SK-N-MC (cell line): ENCODE measurements around the gene CDAN1.
"Not testable (repeated sequence)": the region's sequence is repeated elsewhere in the genome, so short reads cannot be mapped to it uniquely, and the experiment has no call there.

ENCODE experiments used
- DNase-seq: peaks from one replicate; pipeline ENCODE4 v3.0.0-alpha.2; 2011; ENCODE audit warnings: low read depth, low spot score
- H3K27ac ChIP-seq: fragments of 200-600 bp; sonication (generic); 2 replicates; pipeline ENCODE4 v1.5.1; 2016; ENCODE audit warnings: mixed run types
- H3K36me3 ChIP-seq: fragments of 200-600 bp; sonication (generic); 2 replicates; pipeline ENCODE4 v1.6.1; 2017; ENCODE audit warnings: antibody characterized with exemption, low read length, mixed read lengths; ENCODE audit not compliant: insufficient read depth
- H3K4me3 ChIP-seq: fragments of 200-600 bp; sonication (generic); 2 replicates; pipeline ENCODE4 v1.5.1; 2016
- H3K9ac ChIP-seq: fragments of 200-600 bp; sonication (generic); 2 replicates; pipeline ENCODE4 v1.8.0; 2017; ENCODE audit warnings: mixed run types, mixed read lengths; ENCODE audit not compliant: insufficient read length
- H3K9me3 ChIP-seq: fragments of 200-600 bp; sonication (generic); 2 replicates; pipeline ENCODE4 v1.6.1; 2017; ENCODE audit warnings: low read depth, mild to moderate bottlenecking, antibody characterized with exemption, low read length, moderate library complexity, mixed read lengths
- EZH2 ChIP-seq: fragments of 200-600 bp; sonication (generic); IDR thresholded peaks from one replicate; pipeline ENCODE4 v1.6.1; 2017; ENCODE audit warnings: antibody characterized with exemption
- FOXP2 ChIP-seq: optimal IDR thresholded peaks from 2 replicates; pipeline ENCODE3; 2011; ENCODE audit warnings: mild to moderate bottlenecking, moderate library complexity; ENCODE audit not compliant: insufficient read depth; ENCODE audit errors: extremely low read length, control extremely low read depth
- POLR2AphosphoS5 ChIP-seq: IDR thresholded peaks from 2 replicates; pipeline ENCODE4 v1.6.1; 2012; ENCODE audit warnings: mild to moderate bottlenecking, low read depth, low read length, borderline replicate concordance

The CDAN1 gene

GRCh38 chr15:42691770-42692169 is 45.2 kb downstream of the CDAN1 start:
- no peak overlapping the region for H3K4me3 ChIP-seq
- no peak overlapping the region for H3K27ac ChIP-seq
- TF ChIP-seq EZH2, result no peak
- no peak for TF ChIP-seq FOXP2
- TF ChIP-seq POLR2AphosphoS5, result no peak
- H3K36me3 ChIP-seq, result peaks cover 5% of the 10 kb centered on the region; the same call in 1 of the 2 replicates
- DNase-seq, result no peak
- H3K9ac ChIP-seq, result no peak overlapping the region
- no peaks in the 10 kb centered on the region for H3K9me3 ChIP-seq

DNA sequence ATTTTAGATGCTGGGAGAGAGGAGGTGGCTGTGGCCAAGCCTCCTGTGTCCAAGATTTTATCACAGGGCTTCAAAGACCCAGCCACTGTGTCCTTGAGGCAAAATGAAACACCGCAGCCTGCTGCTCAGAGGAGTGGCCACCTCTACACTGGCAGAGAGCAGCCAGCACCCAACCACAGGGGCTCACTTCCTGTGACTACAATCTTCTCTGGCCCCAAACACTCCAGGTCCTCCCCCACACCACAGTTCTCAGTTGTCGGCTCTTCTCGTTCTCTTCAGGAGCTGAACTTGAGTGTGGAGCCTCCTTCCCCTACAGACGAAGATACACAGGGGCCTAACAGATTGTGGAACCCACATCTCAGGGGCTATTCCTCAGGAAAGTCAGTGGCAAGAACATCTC is 45.6 kb downstream of the CDAN1 start:
- H3K27ac ChIP-seq, result no peak overlapping the region
- no peak overlapping the region for H3K9ac ChIP-seq
- no peak for DNase-seq
- H3K36me3 ChIP-seq, result peaks cover 7% of the 10 kb centered on the region; the same call in 1 of the 2 replicates
- no peak overlapping the region for H3K4me3 ChIP-seq
- H3K9me3 ChIP-seq, result no peaks in the 10 kb centered on the region
- TF ChIP-seq FOXP2 (no peak), POLR2AphosphoS5 (no peak), EZH2 (no peak)

DNA sequence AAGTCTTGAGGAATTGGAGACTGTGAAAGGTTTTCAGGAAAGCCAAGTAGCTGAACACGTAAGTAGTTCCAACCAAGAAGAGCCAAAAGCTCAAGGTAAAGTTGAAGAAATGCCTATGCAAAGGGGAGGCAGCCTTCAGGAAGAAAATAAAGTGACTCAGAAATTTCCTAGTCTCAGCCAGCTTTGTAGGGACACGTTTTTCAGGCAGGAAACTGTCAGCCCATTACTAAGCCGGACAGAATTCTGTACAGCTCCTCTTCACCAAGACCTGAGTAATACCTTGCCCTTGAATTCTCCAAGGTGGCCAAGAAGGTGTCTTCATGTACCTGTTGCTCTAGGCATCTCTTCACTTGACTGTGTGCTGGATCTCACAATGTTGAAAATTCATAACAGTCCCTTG is 48.6 kb downstream of the CDAN1 start:
- TF ChIP-seq EZH2 (no peak), FOXP2 (no peak), POLR2AphosphoS5 (no peak)
- H3K36me3 ChIP-seq, result peaks cover 25% of the 10 kb centered on the region; the same call in 1 of the 2 replicates
- no peak for DNase-seq
- no peak overlapping the region for H3K4me3 ChIP-seq
- no peak overlapping the region for H3K9ac ChIP-seq
- H3K27ac ChIP-seq, result no peak overlapping the region
- H3K9me3 ChIP-seq, result no peaks in the 10 kb centered on the region

- Histone ChIP-seq H3K27ac (no peak overlapping the region), H3K9me3 (no peaks in the 10 kb centered on the region), H3K36me3 (peaks cover 29% of the 10 kb centered on the region; the same call in 1 of the 2 replicates), H3K4me3 (no peak overlapping the region), H3K9ac (no peak overlapping the region)
- TF ChIP-seq FOXP2 (no peak), EZH2 (no peak), POLR2AphosphoS5 (no peak)
- no peak for DNase-seq
Observed at GRCh38 chr15:42687740-42688139, 49.2 kb downstream of the CDAN1 start.

DNA sequence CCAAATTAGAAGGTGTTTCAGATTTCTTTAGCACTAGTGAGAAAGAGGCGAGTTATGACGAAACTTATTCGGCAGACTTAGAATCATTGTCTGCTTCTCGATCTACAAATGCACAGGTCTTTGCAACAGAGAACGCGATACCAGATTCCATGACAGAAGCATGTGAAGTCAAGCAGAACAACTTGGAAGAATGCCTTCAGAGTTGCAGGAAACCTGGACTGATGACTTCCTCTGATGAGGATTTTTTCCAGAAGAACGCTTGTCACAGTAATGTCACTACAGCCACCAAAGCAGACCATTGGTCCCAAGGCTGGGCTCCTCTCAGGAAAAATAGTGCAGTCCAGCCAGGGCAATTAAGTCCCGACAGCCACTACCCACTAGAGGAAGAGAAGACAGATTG is 50.6 kb downstream of the CDAN1 start:
- no peak overlapping the region for H3K27ac ChIP-seq
- no peak for DNase-seq
- TF ChIP-seq FOXP2, result no peak
- TF ChIP-seq POLR2AphosphoS5, result no peak
- H3K9ac ChIP-seq, result no peak overlapping the region
- H3K4me3 ChIP-seq, result no peak overlapping the region
- no peaks in the 10 kb centered on the region for H3K9me3 ChIP-seq
- H3K36me3 ChIP-seq, result peaks cover 37% of the 10 kb centered on the region; the same call in 1 of the 2 replicates

DNA sequence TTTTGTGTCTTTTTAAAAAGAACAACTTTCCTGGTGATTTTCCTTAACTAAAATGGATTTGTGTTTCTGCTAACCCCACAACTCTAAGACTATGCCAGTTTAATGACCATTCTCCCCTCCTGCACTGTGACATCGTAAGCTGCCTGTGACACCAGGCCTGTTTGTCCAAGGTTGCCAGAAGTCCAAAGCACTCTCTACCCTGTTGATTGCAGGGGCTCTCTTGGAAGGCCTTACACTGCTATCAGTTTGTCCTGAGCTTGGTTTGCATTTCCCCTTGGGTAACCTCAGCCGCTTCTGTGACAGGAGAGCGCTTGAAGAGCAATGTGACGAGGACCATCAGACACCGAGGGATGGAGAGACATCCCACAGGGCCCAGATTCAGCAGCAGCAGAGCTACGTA is 55.8 kb downstream of the CDAN1 start:
- TF ChIP-seq POLR2AphosphoS5 (no peak), FOXP2 (no peak), EZH2 (no peak)
- Histone ChIP-seq H3K36me3 (peaks cover 35% of the 10 kb centered on the region; the same call in 1 of the 2 replicates), H3K9ac (no peak overlapping the region), H3K9me3 (no peaks in the 10 kb centered on the region), H3K27ac (no peak overlapping the region), H3K4me3 (no peak overlapping the region)
- no peak for DNase-seq

GRCh38 chr15:42680142-42680482 is 56.8 kb downstream of the CDAN1 start:
- H3K36me3 ChIP-seq, result peaks cover 40% of the 10 kb centered on the region
- not testable (repeated sequence) for H3K4me3 ChIP-seq, H3K27ac ChIP-seq, DNase-seq, H3K9ac ChIP-seq, H3K9me3 ChIP-seq

DNA sequence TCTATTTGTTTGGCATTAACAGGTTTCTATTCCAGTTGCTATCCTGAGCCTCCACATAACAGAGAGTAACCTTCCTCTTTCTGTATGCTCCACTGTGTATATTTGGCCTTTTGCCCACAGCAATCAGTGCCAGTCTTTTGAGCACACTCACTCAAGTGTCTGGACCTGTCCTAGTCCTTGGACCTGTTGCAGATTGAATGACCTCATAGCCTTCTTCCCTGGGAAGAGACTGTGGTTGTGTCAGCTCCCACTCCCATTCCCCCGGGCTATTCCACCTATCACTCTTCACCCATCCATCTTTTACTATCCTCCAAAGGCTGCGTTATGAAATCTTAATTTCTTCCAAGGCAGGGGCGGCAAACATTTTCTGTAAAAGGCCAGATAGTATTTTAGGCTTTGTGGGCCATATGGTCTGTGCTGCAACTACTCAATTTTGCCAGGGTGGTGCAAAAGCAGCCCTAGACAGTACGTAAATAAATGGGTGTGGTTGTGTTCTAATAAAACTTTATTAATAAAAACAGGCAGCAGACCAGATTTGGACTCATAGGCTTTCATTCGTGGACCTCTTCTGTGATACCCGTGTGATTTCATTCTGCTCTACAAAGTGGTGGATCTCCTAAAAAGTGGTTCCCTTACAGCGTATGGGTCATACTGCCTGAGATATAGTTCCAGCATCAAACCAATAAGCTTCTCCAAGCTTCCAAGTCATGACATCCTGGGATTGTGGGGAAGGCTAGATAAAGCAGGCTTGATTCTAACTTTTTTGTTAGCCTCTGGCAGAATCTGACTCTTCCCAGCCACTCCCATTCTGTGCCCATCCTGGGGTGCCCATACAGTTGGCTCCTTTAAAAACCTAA is 57.4 kb downstream of the CDAN1 start:
- H3K9me3 ChIP-seq, result no peaks in the 10 kb centered on the region
- H3K27ac ChIP-seq, result no peak overlapping the region
- TF ChIP-seq POLR2AphosphoS5 (no peak), EZH2 (no peak), FOXP2 (no peak)
- DNase-seq, result no peak
- H3K9ac ChIP-seq, result no peak overlapping the region
- H3K36me3 ChIP-seq, result peaks cover 36% of the 10 kb centered on the region
- H3K4me3 ChIP-seq, result no peak overlapping the region

DNA sequence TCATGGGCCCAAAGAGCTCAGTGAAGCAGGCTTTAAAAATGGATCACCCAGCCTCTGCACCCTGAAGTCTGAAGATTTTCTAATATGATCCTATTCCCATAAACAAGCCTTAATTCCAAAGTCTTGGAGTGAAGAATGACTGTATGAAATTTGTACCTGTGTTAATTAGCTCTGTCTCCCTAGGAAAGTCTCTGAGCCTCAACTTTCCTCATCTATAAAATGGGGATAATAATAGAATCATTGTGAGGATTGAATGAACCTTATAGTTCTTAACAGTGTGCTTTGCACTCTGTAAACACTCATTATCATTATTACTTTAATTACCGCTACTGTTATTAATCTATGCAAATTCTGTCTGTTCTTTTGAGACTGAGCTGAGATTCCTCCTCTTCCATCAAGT is 61.9 kb downstream of the CDAN1 start:
- no peak overlapping the region for H3K9ac ChIP-seq
- H3K4me3 ChIP-seq, result no peak overlapping the region
- peaks cover 14% of the 10 kb centered on the region for H3K36me3 ChIP-seq
- no peak for DNase-seq
- no peak for TF ChIP-seq EZH2
- no peak for TF ChIP-seq POLR2AphosphoS5
- TF ChIP-seq FOXP2, result no peak
- no peak overlapping the region for H3K27ac ChIP-seq
- no peaks in the 10 kb centered on the region for H3K9me3 ChIP-seq
